ENCODE data around the gene AAK1. TPM values are rescaled to one million over a fixed set of nuclear protein-coding genes. Genes with fewer than 3 reads are reported as not detected.

The AAK1 gene
- total and polyA plus RNA-seq, 10 of the 15 experiments (the other 5 are each of a cell fraction or from before 2014, with no cell fraction given) = 2.9 to 41.4 (median 17.5) TPM

DNA sequence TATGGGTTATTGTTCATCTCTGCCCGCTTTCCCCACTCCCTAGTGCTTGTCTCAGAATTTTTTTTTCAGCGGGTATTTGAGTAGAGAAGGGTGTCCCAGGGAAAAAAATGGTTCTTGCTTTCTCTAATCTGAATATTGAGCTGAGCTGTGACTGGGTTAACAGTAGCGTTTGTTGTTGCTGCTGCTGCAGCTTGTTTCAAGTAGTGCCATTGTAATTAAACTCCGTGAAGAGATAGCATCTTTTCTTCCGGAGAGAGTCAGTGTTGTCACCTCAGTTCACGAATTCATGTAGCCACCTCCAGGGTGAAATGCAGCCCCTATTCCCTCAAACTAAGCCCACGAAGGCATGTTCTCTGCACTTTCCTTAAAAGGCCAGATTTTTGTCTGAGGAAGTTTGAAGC is 1.5 kb upstream of the AAK1 start:
- intact Hi-C loops (cut with micrococcal nuclease; ENCODE audit: unreplicated experiment) = loop anchor here (2.0 to 10.0 kb wide), 4 partner anchors 70 to 1270 kb away; partner anchors contain the start of genes GFPT1 and GMCL1
- DNase-seq (ENCODE audit: low read depth, low spot score) (no peak), ATAC-seq (peak; percentile 1; the same call in 1 of the 3 replicates), FAIRE-seq (no peak)
- Histone ChIP-seq H3K36me3 (ENCODE audit: control insufficient read depth in 2 of 2, insufficient read depth in 2 of 2, low read length in 1 of 2) (no peaks in the 10 kb centered on the region), H4K20me1 (ENCODE audit: control insufficient read depth, insufficient read depth) (no peaks in the 10 kb centered on the region), H2AFZ (ENCODE audit: control insufficient read depth, low read depth, low read length) (peak overlapping the region; percentile 61), H3K27ac (ENCODE audit: control insufficient read depth, insufficient read depth) (peak overlapping the region; percentile 94), H3K9me3 (replicated peaks; ENCODE audit: control insufficient read depth, insufficient read depth, low read length) (peaks cover 2% of the 10 kb centered on the region; the same call in 1 of the 3 replicates), H3K4me2 (ENCODE audit: control insufficient read depth, insufficient read depth) (peak overlapping the region; percentile 94), H3K27me3 (replicated peaks in 1 of 2; ENCODE audit: control insufficient read depth in 2 of 2, insufficient read depth in 2 of 2, low read length in 1 of 2) (no peaks in the 10 kb centered on the region), H3K4me3 (peak overlapping the region; percentile 85), H3K79me2 (ENCODE audit: control insufficient read depth, insufficient read depth, low read length) (peaks cover 49% of the 10 kb centered on the region), H3K4me1 (ENCODE audit: control insufficient read depth, insufficient read depth, low read length) (peaks cover 33% of the 10 kb centered on the region), H3K9ac (ENCODE audit: control insufficient read depth, insufficient read depth, low read length) (peak overlapping the region; percentile 89)
- POLR2A ChIA-PET = interaction anchor here (0.6 to 3.1 kb wide), 9 partner anchors 57 to 480 kb away, joined by 3 to 12 read pairs (median 5); partner anchors contain the start of gene NFU1
- BruUV-seq (replicated peaks) = no TSS peak
- SMC1A ChIA-PET (ENCODE audit: uncharacterized antibody, unreplicated experiment) = interaction anchor here (0.8 to 4.5 kb wide), 26 partner anchors 8 to 264 kb away, joined by 3 to 25 read pairs (median 5); no protein-coding TSS in a partner anchor
- WGBS (ENCODE audit: insufficient coverage, insufficient replicate concordance, low lambda C conversion rate, missing lambda C conversion rate) = 15% methylated on average over 7 of the region's 7 CpGs
- RAD21 ChIA-PET (ENCODE audit: unreplicated experiment) = interaction anchor here (0.8 to 4.5 kb wide), 12 partner anchors 17 to 209 kb away, joined by 3 to 28 read pairs (median 4); no protein-coding TSS in a partner anchor
- TF ChIP-seq FOXK2 (IDR thresholded peaks at IDR 0.05) (no peak), BCL11A (IDR thresholded peaks at IDR 0.05; ENCODE audit: low read depth, low read length) (0 out of 2 replicates have a peak, but pooled peaks have one; percentile 15)
- TF ChIP-seq, protein P1, sequence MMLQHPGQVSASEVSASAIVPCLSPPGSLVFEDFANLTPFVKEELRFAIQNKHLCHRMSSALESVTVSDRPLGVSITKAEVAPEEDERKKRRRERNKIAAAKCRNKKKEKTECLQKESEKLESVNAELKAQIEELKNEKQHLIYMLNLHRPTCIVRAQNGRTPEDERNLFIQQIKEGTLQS (IDR thresholded peaks at IDR 0.05; ENCODE audit: borderline replicate concordance, extremely low read depth, low read depth, low read length) = no peak
- in situ Hi-C loops (cut with MboI) = no loop called here
- CTCF ChIA-PET = interaction anchor here (0.6 to 4.3 kb wide), 12 partner anchors 29 to 433 kb away, joined by 3 to 44 read pairs (median 3); no protein-coding TSS in a partner anchor

DNA sequence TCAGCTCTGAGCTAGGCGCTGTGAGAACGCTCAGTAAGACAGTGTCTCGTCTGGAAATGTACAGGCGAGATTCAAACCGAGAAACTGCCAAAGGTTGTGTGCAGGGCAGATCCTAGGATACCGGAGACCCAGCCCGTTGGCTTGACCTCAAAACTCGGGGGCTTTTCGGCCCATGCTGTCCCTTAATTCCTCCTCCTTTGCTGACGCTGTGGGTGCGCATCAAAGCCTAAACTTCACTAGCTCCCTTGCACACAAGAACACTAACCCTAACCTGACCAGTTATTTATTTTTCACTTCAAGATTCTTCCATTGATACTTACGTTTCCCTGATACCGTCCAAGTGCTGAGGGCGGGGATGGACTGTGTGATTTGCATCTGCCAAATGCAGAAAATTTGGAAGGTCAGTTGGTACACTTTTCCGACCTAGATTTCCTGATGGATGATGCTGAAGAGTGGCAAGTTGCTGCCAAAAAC is 1.0 kb upstream of the AAK1 start:
- peaks cover 29% of the 10 kb centered on the region for H3K4me1 ChIP-seq (ENCODE audit: control insufficient read depth, insufficient read depth, low read length)
- ChIA-PET RAD21 (ENCODE audit: unreplicated experiment) (interaction anchor here (1.1 to 4.5 kb wide), 10 partner anchors 16 to 209 kb away, joined by 3 to 28 read pairs (median 4); no protein-coding TSS in a partner anchor), POLR2A (interaction anchor here (0.6 to 3.1 kb wide), 12 partner anchors 29 to 481 kb away, joined by 3 to 12 read pairs (median 4); partner anchors contain the start of gene NFU1), CTCF (interaction anchor here (0.6 to 4.3 kb wide), 10 partner anchors 29 to 434 kb away, joined by 3 to 44 read pairs (median 3); partner anchors contain the start of gene NFU1), SMC1A (ENCODE audit: uncharacterized antibody, unreplicated experiment) (interaction anchor here (0.7 to 4.5 kb wide), 24 partner anchors 8 to 172 kb away, joined by 3 to 25 read pairs (median 5); no protein-coding TSS in a partner anchor)
- H3K27ac ChIP-seq (ENCODE audit: control insufficient read depth, insufficient read depth) = peak overlapping the region; percentile 94
- in situ Hi-C loops (cut with MboI) = no loop called here
- H4K20me1 ChIP-seq (ENCODE audit: control insufficient read depth, insufficient read depth) = no peaks in the 10 kb centered on the region
- no TSS peak for BruUV-seq (replicated peaks)
- no peaks in the 10 kb centered on the region for H3K27me3 ChIP-seq (replicated peaks in 1 of 2; ENCODE audit: control insufficient read depth in 2 of 2, insufficient read depth in 2 of 2, low read length in 1 of 2)
- TF ChIP-seq MYC (IDR thresholded peaks at IDR 0.05; ENCODE audit: insufficient read depth, insufficient read length, insufficient replicate concordance, low read length, severe bottlenecking) = peak; percentile 27
- 0 out of 2 replicates have a peak, but pooled peaks have one; percentile 5 for TF ChIP-seq SMC3 (IDR thresholded peaks at IDR 0.05; ENCODE audit: borderline replicate concordance, low read length)
- no peak for TF ChIP-seq NR2C1 (IDR thresholded peaks at IDR 0.05)
- 0 out of 2 replicates have a peak, but pooled peaks have one; percentile 40 for TF ChIP-seq TBL1XR1 (IDR thresholded peaks at IDR 0.05; ENCODE audit: low read depth, low read length)
- TF ChIP-seq, protein P2, sequence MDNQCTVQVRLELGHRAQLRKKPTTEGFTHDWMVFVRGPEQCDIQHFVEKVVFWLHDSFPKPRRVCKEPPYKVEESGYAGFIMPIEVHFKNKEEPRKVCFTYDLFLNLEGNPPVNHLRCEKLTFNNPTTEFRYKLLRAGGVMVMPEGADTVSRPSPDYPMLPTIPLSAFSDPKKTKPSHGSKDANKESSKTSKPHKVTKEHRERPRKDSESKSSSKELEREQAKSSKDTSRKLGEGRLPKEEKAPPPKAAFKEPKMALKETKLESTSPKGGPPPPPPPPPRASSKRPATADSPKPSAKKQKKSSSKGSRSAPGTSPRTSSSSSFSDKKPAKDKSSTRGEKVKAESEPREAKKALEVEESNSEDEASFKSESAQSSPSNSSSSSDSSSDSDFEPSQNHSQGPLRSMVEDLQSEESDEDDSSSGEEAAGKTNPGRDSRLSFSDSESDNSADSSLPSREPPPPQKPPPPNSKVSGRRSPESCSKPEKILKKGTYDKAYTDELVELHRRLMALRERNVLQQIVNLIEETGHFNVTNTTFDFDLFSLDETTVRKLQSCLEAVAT (IDR thresholded peaks at IDR 0.05) = 0 out of 2 replicates have a peak, but pooled peaks have one; percentile 3
- TF ChIP-seq IKZF2 (IDR thresholded peaks at IDR 0.05) = peak in 1 of 2 experiments; percentile 21; a peak in 1 of 4 replicates
- peak; percentile 20; the same call in 1 of the 2 replicates for TF ChIP-seq MTA3 (IDR thresholded peaks at IDR 0.05; ENCODE audit: borderline replicate concordance, low read length)
- TF ChIP-seq RCOR1 (conservative IDR thresholded peaks at IDR 0.05; ENCODE audit: low read depth, low read length) = no peak
- 0 out of 2 replicates have a peak, but pooled peaks have one; percentile 9 for TF ChIP-seq GABPA (IDR thresholded peaks at IDR 0.05; ENCODE audit: low read depth)
- peak; percentile 21; the same call in 1 of the 2 replicates for TF ChIP-seq CREM (IDR thresholded peaks at IDR 0.05; ENCODE audit: low read depth)
- DNase-seq (ENCODE audit: low read depth, low spot score) (no peak), ATAC-seq (no peak), FAIRE-seq (no peak)
- peak overlapping the region; percentile 85 for H3K4me3 ChIP-seq
- H3K9ac ChIP-seq (ENCODE audit: control insufficient read depth, insufficient read depth, low read length) = peak overlapping the region; percentile 89
- H3K79me2 ChIP-seq (ENCODE audit: control insufficient read depth, insufficient read depth, low read length) = peaks cover 54% of the 10 kb centered on the region
- intact Hi-C loops (cut with micrococcal nuclease; ENCODE audit: unreplicated experiment) = loop anchor here (2.0 to 10.0 kb wide), 5 partner anchors 62 to 1270 kb away; partner anchors contain the start of gene GFPT1
- H3K9me3 ChIP-seq (replicated peaks; ENCODE audit: control insufficient read depth, insufficient read depth, low read length) = peaks cover 2% of the 10 kb centered on the region; the same call in 1 of the 3 replicates
- H3K4me2 ChIP-seq (ENCODE audit: control insufficient read depth, insufficient read depth) = peak overlapping the region; percentile 94
- peak overlapping the region; percentile 98 for H2AFZ ChIP-seq (ENCODE audit: control insufficient read depth, low read depth, low read length)
- 6% methylated on average over 15 of the region's 15 CpGs for WGBS (ENCODE audit: insufficient coverage, insufficient replicate concordance, low lambda C conversion rate, missing lambda C conversion rate)
- no peaks in the 10 kb centered on the region for H3K36me3 ChIP-seq (ENCODE audit: control insufficient read depth in 2 of 2, insufficient read depth in 2 of 2, low read length in 1 of 2)

Measured in GM12878 (cell line).